Measurements from ENCODE around the gene FGD1.
"Not testable (repeated sequence)": the region's sequence is repeated elsewhere in the genome, so short reads cannot be mapped to it uniquely, and the experiment has no call there.

The FGD1 gene

GRCh38 chrX:54495814-54496516, at the start of gene FGD1:
FGD1 (minus strand) TSS chrX:54496234; CDS start chrX:54495432, 802 bp downstream.
- peak; percentile 81 for DNase-seq

- not testable (repeated sequence) for DNase-seq
These were observed 46.2 kb upstream of the FGD1 start for GRCh38 chrX:54542239-54542638.

- no peak for DNase-seq
These were observed 44.3 kb upstream of the FGD1 start for GRCh38 chrX:54540289-54540688.

- DNase-seq = no peak
These were observed 38.2 kb upstream of the FGD1 start for GRCh38 chrX:54534271-54534670.

GRCh38 chrX:54530357-54530900, 34.4 kb upstream of the FGD1 start:
- DNase-seq = peak; percentile 28

- peak; percentile 95 for DNase-seq
These were observed 33.7 kb upstream of the FGD1 start, which contains the start of gene GNL3L for GRCh38 chrX:54529552-54530356. GNL3L (plus strand) TSS chrX:54530219; CDS start chrX:54532567, 2,348 bp downstream.

GRCh38 chrX:54529151-54529550, 33.1 kb upstream of the FGD1 start:
- no peak for DNase-seq

GRCh38 chrX:54509400-54509799, 13.4 kb upstream of the FGD1 start:
- no peak for DNase-seq

- no peak for DNase-seq
These were observed 902 bp upstream of the FGD1 start for GRCh38 chrX:54496936-54497335.

- DNase-seq = no peak
These were observed 451 bp upstream of the FGD1 start for GRCh38 chrX:54496517-54496852.

GRCh38 chrX:54494989-54495813, 833 bp downstream of the FGD1 start:
- DNase-seq = no peak

- DNase-seq = no peak
These were observed 1.7 kb downstream of the FGD1 start for GRCh38 chrX:54494166-54494988.

- no peak for DNase-seq
These were observed 3.7 kb downstream of the FGD1 start for GRCh38 chrX:54492340-54492739.

GRCh38 chrX:54489819-54490218, 6.2 kb downstream of the FGD1 start:
- not testable (repeated sequence) for DNase-seq

- DNase-seq = no peak
These were observed 11.4 kb downstream of the FGD1 start for GRCh38 chrX:54484666-54485065.

- no peak for DNase-seq
These were observed 12.1 kb downstream of the FGD1 start for GRCh38 chrX:54483946-54484345.

GRCh38 chrX:54482839-54483593, 13.0 kb downstream of the FGD1 start:
- DNase-seq = peak; percentile 59

- no peak for DNase-seq
These were observed 16.6 kb downstream of the FGD1 start for GRCh38 chrX:54479136-54480111.

- no peak for DNase-seq
These were observed 21.8 kb downstream of the FGD1 start for GRCh38 chrX:54473993-54474859.
